Measurements from ENCODE around the gene ARL14EP.

Gene ARL14EP

DNA sequence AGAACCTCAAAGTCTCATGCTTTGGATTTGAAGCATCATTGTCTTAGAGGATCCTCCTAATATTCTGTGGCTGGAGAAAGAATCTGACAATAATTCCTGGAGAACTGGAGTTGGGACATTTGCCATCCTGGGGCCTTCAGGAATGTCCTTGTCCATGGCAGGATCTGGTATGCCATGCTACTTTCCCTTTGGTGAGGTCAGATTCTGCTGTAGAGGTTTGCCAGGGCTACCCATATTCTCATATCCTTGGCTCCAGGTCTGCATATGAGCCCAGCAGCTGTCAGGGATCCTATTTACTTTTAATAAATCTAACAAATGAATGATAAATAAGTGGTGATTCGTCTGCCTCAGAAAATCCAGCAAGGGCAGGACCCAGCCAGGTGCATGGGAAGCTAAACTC is 35.0 kb downstream of the ARL14EP start:
- TF ChIP-seq POLR2A (IDR thresholded peaks at IDR 0.05; ENCODE audit: low read depth, low read length): no peak
- DNase-seq (ENCODE audit: insufficient read length): no peak
- no peak for FAIRE-seq

DNA sequence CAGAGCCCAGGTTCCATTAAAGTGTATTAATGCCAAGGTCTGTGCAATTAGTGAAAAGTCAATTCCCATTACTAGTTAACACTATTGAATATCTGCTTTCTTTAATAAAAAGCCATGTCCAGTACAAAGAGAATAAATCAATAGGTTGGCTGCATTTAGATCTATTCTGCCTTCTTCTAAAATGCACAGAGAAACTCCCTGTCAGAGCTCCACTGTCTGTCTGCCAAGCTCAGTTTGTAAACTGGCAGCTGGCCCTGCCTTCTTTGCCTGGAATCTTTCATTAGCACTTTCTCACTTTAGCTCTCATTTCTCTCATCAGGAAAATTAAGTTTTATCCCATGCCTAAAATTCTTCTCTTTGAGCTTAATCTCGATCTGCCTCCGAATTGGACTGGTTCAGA is 35.6 kb downstream of the ARL14EP start:
- DNase-seq (ENCODE audit: insufficient read length) (no peak), FAIRE-seq (no peak)
- TF ChIP-seq POLR2AphosphoS5 (IDR thresholded peaks at IDR 0.05; ENCODE audit: low read depth, low read length): no peak
- no peak for TF ChIP-seq TAF1 (IDR thresholded peaks at IDR 0.05; ENCODE audit: borderline replicate concordance, low read depth, low read length)
- no peak for TF ChIP-seq POLR2A (IDR thresholded peaks at IDR 0.05; ENCODE audit: low read depth, low read length)

DNA sequence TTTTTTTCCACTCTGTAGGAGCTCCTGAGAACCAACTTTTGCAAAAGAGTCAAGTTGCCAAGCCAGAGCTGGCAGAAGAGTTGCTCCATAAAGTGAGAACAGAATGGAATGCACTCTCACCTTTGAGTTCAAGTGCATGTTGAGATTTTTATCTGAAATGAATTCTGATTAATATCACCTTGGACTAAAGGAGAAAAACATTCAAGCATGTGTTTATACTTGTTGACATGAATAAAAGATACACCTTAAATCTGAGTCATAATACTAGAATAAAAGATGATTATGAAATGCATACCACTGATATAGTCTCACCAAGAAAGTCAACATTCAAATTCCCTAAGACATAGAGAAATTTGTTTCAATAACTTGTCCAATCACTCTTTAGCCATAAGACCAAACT is 37.8 kb downstream of the ARL14EP start:
- FAIRE-seq (no peak), DNase-seq (ENCODE audit: insufficient read length) (no peak)
- TF ChIP-seq POLR2A (IDR thresholded peaks at IDR 0.05; ENCODE audit: low read depth, low read length) (no peak), TAF1 (IDR thresholded peaks at IDR 0.05; ENCODE audit: borderline replicate concordance, low read depth, low read length) (no peak), POLR2AphosphoS5 (IDR thresholded peaks at IDR 0.05; ENCODE audit: low read depth, low read length) (no peak)

DNA sequence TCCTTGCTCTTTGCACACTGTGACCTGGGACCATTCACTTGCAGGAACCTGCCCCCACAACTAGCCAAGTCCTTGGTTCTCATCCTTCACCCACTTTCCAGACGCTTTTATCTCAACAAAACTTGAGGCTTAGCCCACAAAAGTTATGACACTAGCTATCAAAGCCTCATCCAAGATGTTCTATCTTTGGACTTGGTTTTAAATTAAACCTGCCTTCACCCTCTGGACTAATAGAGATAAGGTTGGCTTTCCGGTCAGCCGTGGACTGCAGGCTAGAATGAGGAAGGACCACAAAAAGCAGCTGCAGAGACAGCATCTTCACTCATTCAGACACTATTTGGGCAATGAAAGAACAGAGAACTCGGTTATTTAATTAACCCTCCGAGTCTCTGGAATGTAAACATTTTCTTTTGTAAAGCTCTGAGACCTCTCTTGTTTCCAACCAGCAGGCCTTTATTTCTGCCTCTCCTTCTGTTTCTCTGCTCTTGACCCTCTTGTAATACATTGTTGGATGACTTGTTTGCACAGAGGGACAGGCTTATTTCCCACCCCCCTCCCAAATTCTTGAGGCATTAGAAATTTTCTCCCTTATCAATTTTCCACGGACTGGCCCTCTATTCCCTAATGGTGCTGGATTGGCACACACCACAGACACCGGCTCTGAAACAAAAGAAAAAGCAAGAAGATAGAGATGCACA is 41.4 kb downstream of the ARL14EP start:
- no peak for FAIRE-seq
- no peak for TF ChIP-seq TAF1 (IDR thresholded peaks at IDR 0.05; ENCODE audit: borderline replicate concordance, low read depth, low read length)
- no peak for DNase-seq (ENCODE audit: insufficient read length)

DNA sequence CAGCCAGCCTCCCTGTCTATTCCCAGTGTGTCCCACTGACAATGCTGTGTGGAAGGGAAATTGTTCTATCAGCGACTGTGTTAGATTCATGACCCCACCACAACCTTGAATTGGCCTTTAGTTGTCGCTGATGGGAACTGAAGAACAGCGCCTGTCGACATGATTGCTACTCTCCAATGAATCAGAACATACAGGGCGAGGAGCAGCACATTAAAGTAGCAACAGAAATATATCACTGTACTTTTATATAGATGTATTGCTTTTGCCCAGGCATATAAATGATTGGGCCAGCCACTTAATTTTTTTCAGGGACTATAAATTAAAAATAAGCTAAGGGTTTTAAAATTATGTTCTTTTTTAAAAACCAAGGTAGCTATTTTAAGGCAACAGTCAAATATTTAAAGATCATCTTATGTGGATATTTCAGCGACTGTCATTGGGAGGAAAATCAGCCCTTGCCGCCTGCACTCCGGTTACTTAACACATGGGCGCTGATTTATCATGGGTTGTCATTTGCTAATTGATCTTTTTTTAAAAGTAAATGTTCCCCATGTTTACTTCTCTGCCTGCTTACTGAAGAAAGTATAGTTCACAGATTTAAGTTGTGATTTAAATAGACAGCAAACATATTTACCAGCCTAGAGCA is 42.1 kb downstream of the ARL14EP start:
- FAIRE-seq (no peak), DNase-seq (ENCODE audit: insufficient read length) (no peak)
- TF ChIP-seq POLR2AphosphoS5 (IDR thresholded peaks at IDR 0.05; ENCODE audit: low read depth, low read length): no peak
- TF ChIP-seq TAF1 (IDR thresholded peaks at IDR 0.05; ENCODE audit: borderline replicate concordance, low read depth, low read length): no peak
- TF ChIP-seq POLR2A (IDR thresholded peaks at IDR 0.05; ENCODE audit: low read depth, low read length): no peak

DNA sequence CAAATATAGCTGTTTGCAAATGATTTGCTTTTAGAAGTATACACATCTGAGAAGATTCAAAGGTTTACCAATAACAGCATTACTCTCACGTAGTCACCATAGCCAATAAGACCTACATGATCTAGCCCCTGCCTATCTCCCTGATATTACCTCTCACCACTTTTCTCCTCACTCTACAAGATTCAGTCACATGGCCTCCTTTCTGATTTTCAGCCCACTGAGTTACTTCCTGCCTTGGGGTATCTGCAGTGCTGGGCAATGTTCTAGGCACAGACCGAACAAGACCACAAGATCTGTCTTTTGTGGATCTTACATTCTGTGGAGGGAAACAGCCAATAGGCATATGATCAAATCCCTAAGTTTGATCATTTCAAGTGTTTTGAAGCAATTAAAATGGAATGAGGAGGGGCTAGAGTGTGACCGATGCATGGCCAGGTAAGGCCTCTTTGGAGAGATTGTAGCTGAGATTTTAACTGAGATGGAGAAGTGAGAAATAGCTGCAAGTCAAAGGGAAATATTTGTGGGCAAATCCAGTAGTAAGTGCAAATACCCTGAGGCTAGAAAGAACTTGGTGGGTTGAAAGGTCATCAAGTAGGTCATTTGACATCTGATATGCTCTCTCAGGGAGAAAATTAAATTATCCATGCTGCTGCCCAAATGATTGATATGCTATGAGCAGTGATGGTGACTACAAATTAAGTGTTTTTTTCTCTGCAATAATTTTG is 43.1 kb downstream of the ARL14EP start:
- DNase-seq (ENCODE audit: insufficient read length): no peak
- TF ChIP-seq TAF1 (IDR thresholded peaks at IDR 0.05; ENCODE audit: borderline replicate concordance, low read depth, low read length) (no peak), POLR2AphosphoS5 (IDR thresholded peaks at IDR 0.05; ENCODE audit: low read depth, low read length) (no peak), POLR2A (IDR thresholded peaks at IDR 0.05; ENCODE audit: low read depth, low read length) (no peak)
- peak; percentile 48 for FAIRE-seq

DNA sequence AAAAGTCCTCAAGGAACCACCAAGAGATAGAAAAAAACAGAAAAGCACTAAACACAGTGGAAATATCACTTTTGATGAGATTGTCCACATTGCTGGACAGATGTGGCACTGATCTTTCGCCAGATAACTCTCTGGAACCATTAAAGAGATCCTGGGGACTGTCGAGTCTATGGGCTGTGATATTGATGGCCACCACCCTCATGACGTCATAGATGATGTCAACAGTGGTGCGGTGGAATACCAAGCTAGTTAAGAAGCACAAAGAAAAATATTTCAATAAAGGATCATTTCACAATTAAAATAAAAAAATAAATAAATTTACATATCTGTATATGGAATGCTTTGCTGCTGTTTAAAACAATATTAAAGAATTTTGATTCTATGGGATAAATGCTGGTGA is 45.5 kb downstream of the ARL14EP start:
- FAIRE-seq (no peak), DNase-seq (ENCODE audit: insufficient read length) (no peak)
- TF ChIP-seq POLR2A (IDR thresholded peaks at IDR 0.05; ENCODE audit: low read depth, low read length): no peak
- no peak for TF ChIP-seq TAF1 (IDR thresholded peaks at IDR 0.05; ENCODE audit: borderline replicate concordance, low read depth, low read length)
- no peak for TF ChIP-seq POLR2AphosphoS5 (IDR thresholded peaks at IDR 0.05; ENCODE audit: low read depth, low read length)

DNA sequence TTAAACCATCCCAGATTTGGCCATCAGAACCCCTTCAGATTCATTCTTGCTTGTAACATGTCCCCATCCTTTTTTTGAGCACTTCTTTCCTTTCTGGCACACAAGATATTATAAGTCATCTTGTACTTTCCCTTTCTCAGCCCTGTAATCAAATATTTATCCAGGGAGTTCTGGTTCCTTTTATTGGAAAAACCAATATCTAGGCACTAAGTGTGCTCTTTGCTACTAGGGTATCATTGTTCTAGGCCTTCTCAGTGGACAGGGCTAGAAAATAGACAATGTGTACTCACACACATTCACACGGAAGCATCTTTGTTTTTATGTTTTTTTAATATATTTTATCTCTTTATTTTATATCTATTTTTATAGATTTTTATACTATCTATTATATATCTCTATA is 47.3 kb downstream of the ARL14EP start:
- TF ChIP-seq POLR2AphosphoS5 (IDR thresholded peaks at IDR 0.05; ENCODE audit: low read depth, low read length) (no peak), POLR2A (IDR thresholded peaks at IDR 0.05; ENCODE audit: low read depth, low read length) (no peak), TAF1 (IDR thresholded peaks at IDR 0.05; ENCODE audit: borderline replicate concordance, low read depth, low read length) (no peak)
- DNase-seq (ENCODE audit: insufficient read length) (no peak), FAIRE-seq (no peak)

DNA sequence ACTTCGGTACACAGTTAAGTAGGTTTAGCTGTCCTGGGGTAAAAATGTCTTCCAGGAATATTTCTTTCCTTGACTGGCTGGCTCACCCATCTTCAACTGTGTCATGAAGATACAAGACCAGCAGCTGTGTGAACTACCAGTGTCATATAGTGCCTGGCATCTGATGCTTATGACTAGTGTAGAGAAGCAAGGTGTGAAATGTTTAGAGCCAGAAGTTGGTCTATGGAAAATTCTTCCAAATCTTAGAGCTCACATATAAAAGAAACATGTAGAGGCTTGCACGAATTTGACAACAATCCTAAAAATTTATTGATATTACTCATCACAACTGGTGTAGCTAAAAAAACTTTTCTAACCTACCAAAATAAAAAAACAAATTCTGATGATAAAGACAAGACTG is 54.4 kb downstream of the ARL14EP start:
- FAIRE-seq: no peak
- TF ChIP-seq POLR2AphosphoS5 (IDR thresholded peaks at IDR 0.05; ENCODE audit: low read depth, low read length) (no peak), POLR2A (IDR thresholded peaks at IDR 0.05; ENCODE audit: low read depth, low read length) (no peak), TAF1 (IDR thresholded peaks at IDR 0.05; ENCODE audit: borderline replicate concordance, low read depth, low read length) (no peak)
- DNase-seq (ENCODE audit: insufficient read length): no peak

DNA sequence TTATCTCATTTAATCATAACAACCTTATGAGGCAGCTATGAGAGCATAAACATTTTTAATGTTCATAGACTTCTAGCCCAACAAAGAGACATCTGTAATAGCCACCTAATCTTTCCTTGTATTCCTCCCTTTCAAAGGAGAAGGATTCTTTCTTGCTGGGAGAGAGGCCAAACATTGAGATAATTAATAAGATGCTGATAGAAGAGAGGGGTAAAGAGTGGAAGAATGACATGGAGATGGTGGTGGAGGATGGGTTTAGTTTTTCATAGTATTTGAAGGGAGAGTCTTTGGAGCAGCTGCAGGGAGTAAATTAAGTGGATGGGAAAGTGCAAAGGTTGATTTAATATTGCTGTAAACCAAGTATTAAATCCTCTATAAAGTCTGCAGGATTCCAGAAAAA is 57.9 kb downstream of the ARL14EP start:
- TF ChIP-seq POLR2AphosphoS5 (IDR thresholded peaks at IDR 0.05; ENCODE audit: low read depth, low read length) (no peak), TAF1 (IDR thresholded peaks at IDR 0.05; ENCODE audit: borderline replicate concordance, low read depth, low read length) (no peak), POLR2A (IDR thresholded peaks at IDR 0.05; ENCODE audit: low read depth, low read length) (no peak)
- FAIRE-seq (no peak), DNase-seq (ENCODE audit: insufficient read length) (no peak)

DNA sequence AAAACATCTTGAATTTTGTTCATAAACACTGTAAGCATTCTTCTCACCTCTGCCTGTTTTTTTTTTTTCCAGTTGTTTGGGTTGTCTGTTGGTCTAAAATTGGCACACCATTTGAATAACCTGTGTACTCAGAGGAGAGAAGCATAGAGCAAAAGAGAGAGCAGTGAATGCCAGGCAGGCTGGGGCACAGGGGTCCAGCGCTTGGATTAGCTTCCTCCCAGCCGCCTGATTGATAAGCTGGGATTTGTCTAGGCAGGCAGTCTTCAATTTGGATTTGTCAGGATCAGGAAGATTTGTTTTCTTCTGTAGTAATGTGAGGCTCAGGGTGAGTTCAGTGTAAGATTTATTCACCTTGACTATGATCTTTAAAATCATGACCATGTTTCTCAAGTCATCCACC is 59.0 kb downstream of the ARL14EP start:
- DNase-seq (ENCODE audit: insufficient read length) (no peak), FAIRE-seq (no peak)
- TF ChIP-seq POLR2A (IDR thresholded peaks at IDR 0.05; ENCODE audit: low read depth, low read length) (no peak), POLR2AphosphoS5 (IDR thresholded peaks at IDR 0.05; ENCODE audit: low read depth, low read length) (no peak), TAF1 (IDR thresholded peaks at IDR 0.05; ENCODE audit: borderline replicate concordance, low read depth, low read length) (no peak)

Measured in GM12892 (cell line).